ENCODE results near the gene FAM237A.

Gene FAM237A

GRCh38 chr2:206692971-206693370 is 50.7 kb downstream of the FAM237A start:
- DNase-seq, result no peak

DNA sequence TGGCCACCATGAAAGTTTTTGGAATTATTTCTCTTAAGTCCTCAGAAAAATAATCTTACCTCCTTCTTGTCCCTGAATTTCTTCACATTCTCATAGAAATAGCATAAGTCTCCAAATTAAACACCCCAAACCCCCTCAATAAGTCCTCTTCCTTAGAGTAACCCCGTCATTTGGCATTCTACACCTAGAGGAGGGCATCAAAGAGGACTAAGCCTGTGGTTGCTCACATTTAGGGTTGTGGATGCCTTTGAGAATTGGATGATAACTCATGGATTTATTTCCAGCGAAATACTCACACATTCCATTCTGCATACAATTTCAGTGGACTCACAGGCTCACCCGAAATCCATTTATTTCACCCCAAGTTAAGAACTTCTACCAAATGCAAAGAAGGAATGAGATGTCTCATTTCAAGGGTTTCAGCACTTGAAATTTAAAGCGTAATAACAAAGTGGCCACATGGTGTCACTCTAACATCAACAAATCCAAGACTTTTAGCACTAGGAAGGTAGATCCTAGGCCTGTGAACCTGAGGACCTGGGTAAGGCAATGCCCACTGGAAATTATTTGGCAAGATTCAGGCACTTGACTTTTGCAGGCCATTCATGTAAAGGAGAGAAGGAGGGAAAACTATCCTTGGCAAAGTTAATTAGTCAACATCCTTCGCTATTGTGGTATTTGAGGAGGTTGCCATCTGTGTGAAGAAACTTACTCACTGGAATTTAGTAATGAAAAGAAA is 51.3 kb downstream of the FAM237A start:
- DNase-seq, result no peak

DNA sequence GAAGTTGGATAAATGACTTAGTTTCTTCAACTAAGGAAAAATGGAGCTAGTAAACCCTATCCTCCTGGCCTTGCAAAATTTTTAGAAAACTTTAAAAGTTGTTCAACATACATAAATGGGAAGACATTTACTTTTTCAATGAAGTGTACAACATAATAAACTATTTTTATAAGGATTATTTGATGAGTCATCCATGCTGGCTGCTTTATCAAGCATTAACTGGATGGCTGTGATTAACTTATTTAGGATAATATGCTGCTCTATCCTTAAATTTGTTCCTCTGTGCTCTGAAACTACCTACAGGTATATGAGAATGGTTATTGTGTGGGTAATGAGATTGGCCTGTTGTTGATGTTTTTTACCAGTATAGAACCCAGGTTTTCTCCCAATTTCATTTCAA is 54.6 kb downstream of the FAM237A start:
- no peak for DNase-seq

DNA sequence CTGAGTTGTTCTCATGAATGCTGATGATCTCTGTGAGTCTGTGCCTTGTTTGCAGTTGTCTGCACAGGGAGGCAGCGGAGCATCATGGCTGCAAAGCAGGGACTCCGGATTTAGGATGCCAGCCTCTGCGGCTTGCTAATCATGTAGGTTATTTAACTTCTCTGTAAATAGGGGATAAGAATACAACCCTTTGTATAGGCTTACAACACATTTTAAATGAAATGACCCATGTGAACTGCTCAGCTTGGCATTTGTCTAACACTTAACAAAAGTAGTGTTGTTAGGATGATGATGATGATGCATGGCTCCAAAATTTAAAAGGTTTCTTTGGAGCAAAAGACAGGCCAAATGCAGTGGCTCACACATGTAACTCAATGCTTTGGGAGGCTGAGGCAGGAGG is 56.5 kb downstream of the FAM237A start:
- DNase-seq, result no peak
